ENCODE data around the gene CDC6. TPM values are rescaled to one million over a fixed set of nuclear protein-coding genes. Genes with fewer than 3 reads are reported as not detected.
A peak's percentile ranks its signal among the peaks of the same experiment; 100 is the strongest.

Gene CDC6
- total and polyA plus RNA-seq, 5 donors from 2014 or later, result 0.59 to 5.7 (median 1.4) TPM; not detected in 1

GRCh38 chr17:40307740-40308239, 20.1 kb downstream of the CDC6 start:
- Histone ChIP-seq H3K27me3 (ENCODE audit: control insufficient read depth, insufficient read depth, low read length) (no peaks in the 10 kb centered on the region), H3K4me1 (ENCODE audit: control insufficient read depth, insufficient read depth, low read length, poor library complexity, severe bottlenecking) (peaks cover 42% of the 10 kb centered on the region), H3K9me3 (ENCODE audit: control insufficient read depth in 2 of 2, low read length in 2 of 2) (no peaks in the 10 kb centered on the region), H3K4me3 (ENCODE audit: low read depth, low read length) (no peak overlapping the region), H3K27ac (ENCODE audit: insufficient read depth, low read length, poor library complexity, severe bottlenecking) (no peak overlapping the region), H3K36me3 (ENCODE audit: control insufficient read depth, insufficient read depth, low read length) (no peaks in the 10 kb centered on the region)
- Mint-ChIP-seq H3K36me3 (no peaks in the 10 kb centered on the region), H3K4me3 (no peak overlapping the region), H3K4me1 (peaks cover 5 to 26% (median 20%) of the 10 kb centered on the region in 4 donors), H3K27me3 (no peaks in the 10 kb centered on the region), H3K27ac (no peak overlapping the region), H3K9me3 (no peaks in the 10 kb centered on the region)
- ATAC-seq (ENCODE audit: low read depth in 2 of 2), result no peak
- DNase-seq, result no peak

- Mint-ChIP-seq H3K27me3 (no peaks in the 10 kb centered on the region), H3K4me3 (peak within 1 kb of the TSS in 2 of 4 donors; percentile 15 to 57), H3K27ac (no peak within 1 kb of the TSS), H3K9me3 (no peaks in the 10 kb centered on the region), H3K36me3 (no peaks in the 10 kb centered on the region), H3K4me1 (peaks cover 0 to 24% (median 21%) of the 10 kb centered on the region in 4 donors)
- Histone ChIP-seq H3K4me3 (ENCODE audit: low read depth, low read length) (no peak within 1 kb of the TSS), H3K27me3 (ENCODE audit: control insufficient read depth, insufficient read depth, low read length) (no peaks in the 10 kb centered on the region), H3K27ac (ENCODE audit: insufficient read depth, low read length, poor library complexity, severe bottlenecking) (no peak within 1 kb of the TSS), H3K36me3 (ENCODE audit: control insufficient read depth, insufficient read depth, low read length) (no peaks in the 10 kb centered on the region), H3K9me3 (ENCODE audit: control insufficient read depth in 2 of 2, low read length in 2 of 2) (no peaks in the 10 kb centered on the region), H3K4me1 (ENCODE audit: control insufficient read depth, insufficient read depth, low read length, poor library complexity, severe bottlenecking) (peaks cover 41% of the 10 kb centered on the region)
- no peak for DNase-seq
- ATAC-seq (ENCODE audit: low read depth in 2 of 2), result peak in 1 of 2 donors; percentile 37
Observed at GRCh38 chr17:40309031-40309948, 21.6 kb downstream of the CDC6 start, which contains the start of gene RARA. Gene RARA, plus strand, starts transcription at chr17:40309180. Its CDS starts 22,039 bp downstream, at chr17:40331219.

- no peak for ATAC-seq (ENCODE audit: low read depth in 2 of 2)
- H3K4me3 Mint-ChIP-seq, result peak overlapping the region in 3 of 4 donors; percentile 7 to 57 (median 35)
Observed at GRCh38 chr17:40309949-40310510, 22.4 kb downstream of the CDC6 start.

GRCh38 chr17:40310882-40311391, 23.3 kb downstream of the CDC6 start:
- Mint-ChIP-seq H3K4me1 (peaks cover 5 to 38% (median 31%) of the 10 kb centered on the region in 4 donors), H3K27ac (peak overlapping the region in 1 of 3 donors; percentile 33), H3K27me3 (no peaks in the 10 kb centered on the region), H3K36me3 (no peaks in the 10 kb centered on the region), H3K4me3 (peak overlapping the region in 1 of 4 donors; percentile 10), H3K9me3 (no peaks in the 10 kb centered on the region)
- no peak for DNase-seq
- Histone ChIP-seq H3K36me3 (ENCODE audit: control insufficient read depth, insufficient read depth, low read length) (no peaks in the 10 kb centered on the region), H3K9me3 (ENCODE audit: control insufficient read depth in 2 of 2, low read length in 2 of 2) (no peaks in the 10 kb centered on the region), H3K4me3 (ENCODE audit: low read depth, low read length) (no peak overlapping the region), H3K27me3 (ENCODE audit: control insufficient read depth, insufficient read depth, low read length) (no peaks in the 10 kb centered on the region), H3K4me1 (ENCODE audit: control insufficient read depth, insufficient read depth, low read length, poor library complexity, severe bottlenecking) (peaks cover 57% of the 10 kb centered on the region), H3K27ac (ENCODE audit: insufficient read depth, low read length, poor library complexity, severe bottlenecking) (no peak overlapping the region)
- no peak for ATAC-seq (ENCODE audit: low read depth in 2 of 2)

More at GRCh38 chr17:40309949-40310510, 22.4 kb downstream of the CDC6 start:
- Mint-ChIP-seq H3K27me3 (no peaks in the 10 kb centered on the region), H3K27ac (peak overlapping the region in 2 of 3 donors; percentile 23 to 33), H3K4me1 (peaks cover 5 to 29% (median 25%) of the 10 kb centered on the region in 4 donors), H3K36me3 (no peaks in the 10 kb centered on the region), H3K9me3 (no peaks in the 10 kb centered on the region)
- H3K36me3 ChIP-seq (ENCODE audit: control insufficient read depth, insufficient read depth, low read length), result no peaks in the 10 kb centered on the region
- H3K27me3 ChIP-seq (ENCODE audit: control insufficient read depth, insufficient read depth, low read length), result no peaks in the 10 kb centered on the region
- H3K9me3 ChIP-seq (ENCODE audit: control insufficient read depth in 2 of 2, low read length in 2 of 2), result no peaks in the 10 kb centered on the region
- H3K4me3 ChIP-seq (ENCODE audit: low read depth, low read length), result no peak overlapping the region
- DNase-seq, result no peak
- peaks cover 48% of the 10 kb centered on the region for H3K4me1 ChIP-seq (ENCODE audit: control insufficient read depth, insufficient read depth, low read length, poor library complexity, severe bottlenecking)
- no peak overlapping the region for H3K27ac ChIP-seq (ENCODE audit: insufficient read depth, low read length, poor library complexity, severe bottlenecking)

- Mint-ChIP-seq H3K27me3 (no peaks in the 10 kb centered on the region), H3K9me3 (no peaks in the 10 kb centered on the region), H3K36me3 (no peaks in the 10 kb centered on the region), H3K27ac (peak overlapping the region in 1 of 3 donors; percentile 77), H3K4me1 (peaks cover 5 to 44% (median 31%) of the 10 kb centered on the region in 4 donors), H3K4me3 (peak overlapping the region in 1 of 4 donors; percentile 10)
- no peak for ATAC-seq (ENCODE audit: low read depth in 2 of 2)
- no peak overlapping the region for H3K4me3 ChIP-seq (ENCODE audit: low read depth, low read length)
- no peaks in the 10 kb centered on the region for H3K36me3 ChIP-seq (ENCODE audit: control insufficient read depth, insufficient read depth, low read length)
- H3K4me1 ChIP-seq (ENCODE audit: control insufficient read depth, insufficient read depth, low read length, poor library complexity, severe bottlenecking), result peaks cover 64% of the 10 kb centered on the region
- no peaks in the 10 kb centered on the region for H3K27me3 ChIP-seq (ENCODE audit: control insufficient read depth, insufficient read depth, low read length)
- no peaks in the 10 kb centered on the region for H3K9me3 ChIP-seq (ENCODE audit: control insufficient read depth in 2 of 2, low read length in 2 of 2)
- no peak for DNase-seq
- H3K27ac ChIP-seq (ENCODE audit: insufficient read depth, low read length, poor library complexity, severe bottlenecking), result no peak overlapping the region
Observed at GRCh38 chr17:40311575-40311974, 23.9 kb downstream of the CDC6 start.

- H3K36me3 Mint-ChIP-seq, result no peaks in the 10 kb centered on the region
- no peaks in the 10 kb centered on the region for H3K27me3 Mint-ChIP-seq
- Histone ChIP-seq H3K27me3 (ENCODE audit: control insufficient read depth, insufficient read depth, low read length) (no peaks in the 10 kb centered on the region), H3K9me3 (ENCODE audit: control insufficient read depth in 2 of 2, low read length in 2 of 2) (no peaks in the 10 kb centered on the region), H3K4me3 (ENCODE audit: low read depth, low read length) (no peak overlapping the region), H3K36me3 (ENCODE audit: control insufficient read depth, insufficient read depth, low read length) (no peaks in the 10 kb centered on the region), H3K27ac (ENCODE audit: insufficient read depth, low read length, poor library complexity, severe bottlenecking) (no peak overlapping the region), H3K4me1 (ENCODE audit: control insufficient read depth, insufficient read depth, low read length, poor library complexity, severe bottlenecking) (peaks cover 64% of the 10 kb centered on the region)
- DNase-seq (no peak), ATAC-seq (ENCODE audit: low read depth in 2 of 2) (no peak)
- H3K4me1 Mint-ChIP-seq, result peaks cover 5 to 47% (median 33%) of the 10 kb centered on the region in 4 donors
- H3K9me3 Mint-ChIP-seq, result no peaks in the 10 kb centered on the region
- H3K27ac Mint-ChIP-seq, result peak overlapping the region in 2 of 3 donors; percentile 15 to 77
- no peak overlapping the region for H3K4me3 Mint-ChIP-seq
Observed at GRCh38 chr17:40312131-40312731, 24.6 kb downstream of the CDC6 start.

GRCh38 chr17:40312893-40313667, 25.4 kb downstream of the CDC6 start:
- Mint-ChIP-seq H3K36me3 (no peaks in the 10 kb centered on the region), H3K4me1 (peaks cover 5 to 54% (median 39%) of the 10 kb centered on the region in 4 donors), H3K9me3 (no peaks in the 10 kb centered on the region), H3K4me3 (no peak overlapping the region), H3K27me3 (no peaks in the 10 kb centered on the region), H3K27ac (no peak overlapping the region)
- Histone ChIP-seq H3K27ac (ENCODE audit: insufficient read depth, low read length, poor library complexity, severe bottlenecking) (no peak overlapping the region), H3K9me3 (ENCODE audit: control insufficient read depth in 2 of 2, low read length in 2 of 2) (no peaks in the 10 kb centered on the region), H3K27me3 (ENCODE audit: control insufficient read depth, insufficient read depth, low read length) (no peaks in the 10 kb centered on the region), H3K36me3 (ENCODE audit: control insufficient read depth, insufficient read depth, low read length) (no peaks in the 10 kb centered on the region), H3K4me3 (ENCODE audit: low read depth, low read length) (no peak overlapping the region), H3K4me1 (ENCODE audit: control insufficient read depth, insufficient read depth, low read length, poor library complexity, severe bottlenecking) (peaks cover 63% of the 10 kb centered on the region)
- ATAC-seq (ENCODE audit: low read depth in 2 of 2), result no peak
- DNase-seq, result no peak
